Suprapubic skin (tissue), 4 donors: Measurements from ENCODE around the gene ABCA12. TPM values are rescaled to one million over a fixed set of nuclear protein-coding genes. Genes with fewer than 3 reads are reported as not detected.
A peak's percentile ranks its signal among the peaks of the same experiment; 100 is the strongest.

ENCODE experiments used
- DNase-seq, 2 donors: peaks; one replicate each; pipeline ENCODE4 v3.0.0-alpha.2; 2019; ENCODE audit warnings: low spot score in 2 of 2
- H3K27ac ChIP-seq: fragments of 200-600 bp; sonication (generic); one replicate; pipeline ENCODE4 v1.5.1; 2019
- H3K27me3 ChIP-seq: fragments of 200-600 bp; sonication (generic); one replicate; pipeline ENCODE4 v1.5.1; 2019
- H3K36me3 ChIP-seq: fragments of 200-600 bp; sonication (generic); one replicate; pipeline ENCODE4 v1.5.1; 2019
- H3K4me1 ChIP-seq: fragments of 200-600 bp; sonication (generic); one replicate; pipeline ENCODE4 v1.5.1; 2019
- H3K4me3 ChIP-seq: fragments of 200-600 bp; sonication (generic); one replicate; pipeline ENCODE4 v1.5.1; 2019; ENCODE audit warnings: mild to moderate bottlenecking
- H3K9me3 ChIP-seq: fragments of 200-600 bp; sonication (generic); one replicate; pipeline ENCODE4 v1.5.1; 2019
- EP300 ChIP-seq: sonication (generic); formaldehyde crosslinking; IDR thresholded peaks from one replicate; pipeline ENCODE4 v1.6.1; 2017; ENCODE audit warnings: antibody characterized with exemption
- POLR2A ChIP-seq, 2 donors: fragments of 450-650 bp; IDR thresholded peaks; one replicate each; pipeline ENCODE4 v1.6.1; 2017; ENCODE audit warnings: antibody characterized with exemption in 2 of 2, mild to moderate bottlenecking in 2 of 2, moderate library complexity in 2 of 2
- POLR2AphosphoS5 ChIP-seq, 3 donors: sonication (generic); formaldehyde crosslinking; IDR thresholded peaks; one replicate each; pipeline ENCODE4 v1.6.1; 2017; ENCODE audit warnings: antibody characterized with exemption in 3 of 3
- WGBS: methylation state at CpG from one replicate; pipeline ENCODE4 v1.1.5; 2018; 5-methylcytosine and 5-hydroxymethylcytosine counted together
- total RNA-seq, 4 donors: library from RNA; depleted of rRNA; stranded (reverse); fragments of >200 nt; gene quantifications; one replicate each; pipeline ENCODE4 v1.1.0, GENCODE V29; 2016
- TF ChIP-seq, protein P1 (sequence below), 2 donors: fragments of 200-600 bp in 1 of 2; fragments of 450-650 bp in 1 of 2; sonication (generic) in 1 of 2; IDR thresholded peaks; one replicate each; pipeline ENCODE4 v1.5.1; 2016 to 2019; ENCODE audit warnings: antibody characterized with exemption in 2 of 2, mild to moderate bottlenecking in 1 of 2, moderate library complexity in 1 of 2

ABCA12 gene
- total RNA-seq, 4 donors from 2014 or later = 55.9 to 98.4 (median 65.9) TPM

DNA sequence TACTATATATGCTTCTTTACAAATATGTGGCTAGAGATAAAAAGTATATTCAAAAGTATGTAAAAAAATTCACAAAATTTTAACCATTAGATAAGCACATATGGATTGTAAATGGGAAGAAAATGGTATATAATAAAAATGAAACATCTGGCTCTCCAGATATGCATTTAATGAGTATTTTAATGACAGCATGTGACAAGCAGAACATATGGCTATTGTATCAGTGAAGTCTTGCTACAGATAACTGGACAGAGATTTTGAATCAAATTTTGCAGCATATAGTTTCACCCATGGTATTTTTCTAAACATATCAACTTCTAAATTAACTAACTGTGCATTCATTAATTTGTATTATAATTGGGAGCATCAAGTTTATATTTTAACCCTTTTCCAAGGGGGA, 5.0 kb upstream of the ABCA12 start:
- TF ChIP-seq EP300 = no peak
- TF ChIP-seq POLR2AphosphoS5 (IDR thresholded peaks at IDR 0.05) = no peak
- TF ChIP-seq POLR2A (IDR thresholded peaks at IDR 0.05) = no peak
- TF ChIP-seq, protein P1, sequence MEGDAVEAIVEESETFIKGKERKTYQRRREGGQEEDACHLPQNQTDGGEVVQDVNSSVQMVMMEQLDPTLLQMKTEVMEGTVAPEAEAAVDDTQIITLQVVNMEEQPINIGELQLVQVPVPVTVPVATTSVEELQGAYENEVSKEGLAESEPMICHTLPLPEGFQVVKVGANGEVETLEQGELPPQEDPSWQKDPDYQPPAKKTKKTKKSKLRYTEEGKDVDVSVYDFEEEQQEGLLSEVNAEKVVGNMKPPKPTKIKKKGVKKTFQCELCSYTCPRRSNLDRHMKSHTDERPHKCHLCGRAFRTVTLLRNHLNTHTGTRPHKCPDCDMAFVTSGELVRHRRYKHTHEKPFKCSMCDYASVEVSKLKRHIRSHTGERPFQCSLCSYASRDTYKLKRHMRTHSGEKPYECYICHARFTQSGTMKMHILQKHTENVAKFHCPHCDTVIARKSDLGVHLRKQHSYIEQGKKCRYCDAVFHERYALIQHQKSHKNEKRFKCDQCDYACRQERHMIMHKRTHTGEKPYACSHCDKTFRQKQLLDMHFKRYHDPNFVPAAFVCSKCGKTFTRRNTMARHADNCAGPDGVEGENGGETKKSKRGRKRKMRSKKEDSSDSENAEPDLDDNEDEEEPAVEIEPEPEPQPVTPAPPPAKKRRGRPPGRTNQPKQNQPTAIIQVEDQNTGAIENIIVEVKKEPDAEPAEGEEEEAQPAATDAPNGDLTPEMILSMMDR (IDR thresholded peaks at IDR 0.05) = no peak
- no peak overlapping the region for H3K27ac ChIP-seq
- H3K9me3 ChIP-seq = no peaks in the 10 kb centered on the region
- DNase-seq = no peak
- no peaks in the 10 kb centered on the region for H3K27me3 ChIP-seq
- H3K4me1 ChIP-seq = peaks cover 12% of the 10 kb centered on the region
- no peak overlapping the region for H3K4me3 ChIP-seq
- H3K36me3 ChIP-seq = no peaks in the 10 kb centered on the region

DNA sequence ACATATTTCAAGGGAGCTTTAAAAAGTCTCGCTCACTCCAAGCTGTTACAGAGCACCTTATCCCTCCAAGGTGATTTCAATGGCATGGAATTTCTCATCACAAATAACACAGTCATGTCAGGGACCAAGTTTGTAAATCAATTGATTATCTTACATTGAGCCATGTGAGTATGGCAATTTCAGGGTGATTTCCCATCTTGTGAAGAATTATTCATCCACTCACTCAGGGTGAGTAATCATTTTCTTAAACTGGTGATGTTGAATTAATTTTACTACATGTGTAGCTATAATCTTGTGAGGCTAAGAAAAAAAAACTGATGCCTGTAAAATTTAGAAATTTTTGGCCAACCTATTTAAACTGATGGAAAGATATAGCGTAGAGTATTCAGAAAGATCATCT, 3.3 kb upstream of the ABCA12 start:
- peaks cover 12% of the 10 kb centered on the region for H3K4me1 ChIP-seq
- no peaks in the 10 kb centered on the region for H3K27me3 ChIP-seq
- no peak for DNase-seq
- H3K36me3 ChIP-seq = no peaks in the 10 kb centered on the region
- no peak overlapping the region for H3K27ac ChIP-seq
- WGBS = 86% methylated on average over 2 of the region's 2 CpGs
- TF ChIP-seq POLR2A (IDR thresholded peaks at IDR 0.05) = no peak
- TF ChIP-seq, protein P1 (IDR thresholded peaks at IDR 0.05) = no peak
- no peak for TF ChIP-seq EP300
- TF ChIP-seq POLR2AphosphoS5 (IDR thresholded peaks at IDR 0.05) = no peak
- H3K4me3 ChIP-seq = no peak overlapping the region
- no peaks in the 10 kb centered on the region for H3K9me3 ChIP-seq

DNA sequence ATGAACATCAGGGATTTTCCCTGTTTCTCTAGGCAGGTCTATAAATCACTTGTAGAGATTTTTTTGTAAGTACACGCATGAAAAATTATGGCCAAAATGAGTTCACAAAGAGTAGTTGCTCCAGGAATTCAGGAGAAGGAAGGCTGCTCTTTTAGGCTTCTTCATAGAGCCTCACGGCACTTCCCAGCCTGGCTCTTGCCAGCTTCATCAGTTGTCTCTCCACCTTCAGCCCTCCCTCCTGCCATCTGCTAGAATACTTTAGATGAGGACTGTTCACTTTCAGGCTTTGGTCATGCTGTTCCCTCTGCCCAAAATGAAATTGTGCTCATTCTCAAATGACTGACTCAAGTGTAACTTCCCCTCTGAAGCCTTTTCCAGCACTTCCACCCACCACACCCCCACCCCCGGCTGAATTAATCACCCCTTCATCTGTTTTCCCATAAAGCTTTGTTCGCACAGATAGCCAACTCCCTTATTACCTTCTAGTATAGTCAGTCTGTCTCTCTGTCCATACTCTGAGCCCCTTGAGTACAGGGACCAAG, 1.8 kb upstream of the ABCA12 start:
- H3K36me3 ChIP-seq = no peaks in the 10 kb centered on the region
- DNase-seq = no peak
- H3K27ac ChIP-seq = peak overlapping the region; percentile 56
- WGBS = 44% methylated on average over 4 of the region's 4 CpGs
- H3K27me3 ChIP-seq = no peaks in the 10 kb centered on the region
- no peak for TF ChIP-seq POLR2AphosphoS5 (IDR thresholded peaks at IDR 0.05)
- TF ChIP-seq, protein P1 (IDR thresholded peaks at IDR 0.05) = no peak
- no peak for TF ChIP-seq EP300
- TF ChIP-seq POLR2A (IDR thresholded peaks at IDR 0.05) = no peak
- H3K9me3 ChIP-seq = no peaks in the 10 kb centered on the region
- peaks cover 16% of the 10 kb centered on the region for H3K4me1 ChIP-seq
- no peak overlapping the region for H3K4me3 ChIP-seq

DNA sequence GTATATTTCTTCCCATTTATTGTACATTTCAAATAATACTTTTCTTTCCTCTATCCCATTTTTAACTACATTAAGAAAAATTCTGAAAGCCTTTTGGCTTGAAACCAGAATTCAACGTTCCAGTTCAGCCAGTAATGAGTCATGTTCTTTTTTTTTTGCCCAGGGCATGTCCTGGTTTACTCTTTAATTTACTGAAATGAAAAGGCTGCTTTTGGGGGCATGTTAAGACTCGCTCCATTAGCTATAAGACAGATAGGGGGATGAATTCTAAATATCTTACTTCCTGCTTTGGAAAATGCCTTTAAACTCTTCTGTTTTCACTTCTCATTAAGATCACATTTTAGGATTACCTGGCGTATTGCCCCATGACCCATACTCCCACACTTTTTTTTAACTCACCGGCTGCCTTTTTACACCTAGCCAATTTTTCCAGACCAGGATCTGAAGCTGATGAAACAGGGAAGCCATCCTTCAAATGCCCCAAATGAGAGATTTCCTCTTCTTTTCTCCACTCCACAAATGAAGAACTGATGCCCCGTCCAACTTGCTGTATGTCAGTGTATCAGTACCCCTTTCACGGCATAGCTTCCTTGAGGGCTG, 585 bp downstream of the ABCA12 start:
- TF ChIP-seq EP300 (no peak), POLR2A (IDR thresholded peaks at IDR 0.05) (no peak), POLR2AphosphoS5 (IDR thresholded peaks at IDR 0.05) (no peak)
- TF ChIP-seq, protein P1 (IDR thresholded peaks at IDR 0.05) = no peak
- H3K27ac ChIP-seq = peak overlapping the region; percentile 90
- no peak for DNase-seq
- peaks cover 16% of the 10 kb centered on the region for H3K4me1 ChIP-seq
- no peaks in the 10 kb centered on the region for H3K27me3 ChIP-seq
- peak overlapping the region; percentile 37 for H3K4me3 ChIP-seq
- no peaks in the 10 kb centered on the region for H3K9me3 ChIP-seq
- H3K36me3 ChIP-seq = no peaks in the 10 kb centered on the region
- WGBS = 40% methylated on average over 6 of the region's 6 CpGs

DNA sequence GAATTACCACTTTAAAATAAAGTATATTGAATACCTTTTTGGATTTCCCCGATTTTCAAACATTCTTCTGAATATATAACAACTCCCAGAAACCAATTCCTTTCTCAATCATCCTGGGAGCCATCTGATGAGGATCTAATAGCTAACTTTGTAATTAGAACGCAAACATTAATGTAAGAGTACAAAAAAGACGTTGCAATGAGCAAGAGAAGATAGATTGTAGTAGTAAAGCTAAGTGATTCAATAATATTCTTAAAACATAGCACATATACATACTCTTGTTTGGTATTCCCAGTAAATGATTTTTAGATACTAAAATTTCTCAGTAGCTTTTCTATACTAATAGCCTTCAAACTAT, 1.1 kb downstream of the ABCA12 start:
- Histone ChIP-seq H3K4me3 (peak overlapping the region; percentile 37), H3K36me3 (no peaks in the 10 kb centered on the region), H3K27ac (peak overlapping the region; percentile 90), H3K4me1 (peaks cover 16% of the 10 kb centered on the region), H3K27me3 (no peaks in the 10 kb centered on the region), H3K9me3 (peaks cover 3% of the 10 kb centered on the region)
- 34% methylated on average over 3 of the region's 3 CpGs for WGBS
- DNase-seq = no peak
- no peak for TF ChIP-seq POLR2AphosphoS5 (IDR thresholded peaks at IDR 0.05)
- no peak for TF ChIP-seq EP300
- TF ChIP-seq, protein P1 (IDR thresholded peaks at IDR 0.05) = no peak
- TF ChIP-seq POLR2A (IDR thresholded peaks at IDR 0.05) = no peak
